ENCODE data around the gene GHRHR.

GHRHR gene

DNA sequence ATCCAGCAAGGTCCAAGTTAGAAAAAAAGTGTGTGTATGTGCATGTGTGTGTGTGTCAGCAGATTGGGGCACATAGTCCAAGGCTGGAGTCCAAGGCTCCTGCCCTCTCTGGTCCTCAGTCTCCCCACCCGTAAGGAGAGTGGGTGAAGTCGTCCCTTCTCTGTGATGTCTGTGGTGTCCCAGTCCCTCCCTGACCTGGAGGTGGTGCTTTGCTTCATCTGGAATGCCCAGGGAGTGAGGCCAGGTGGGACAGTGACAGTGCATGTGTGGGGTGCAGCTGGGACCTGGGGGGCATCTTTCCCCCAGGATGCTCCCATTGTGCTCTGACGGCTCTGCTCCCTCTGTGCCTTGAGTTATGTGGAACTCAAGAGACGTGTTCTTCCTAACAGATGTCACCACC is 34.1 kb upstream of the GHRHR start:
- DNase-seq = no peak

- DNase-seq = no peak
These were observed 33.1 kb upstream of the GHRHR start for GRCh38 chr7:30930621-30931020.

- DNase-seq = no peak
These were observed 32.4 kb upstream of the GHRHR start for GRCh38 chr7:30931161-30931928.

GRCh38 chr7:30931929-30932540 is 31.7 kb upstream of the GHRHR start:
- DNase-seq = no peak

DNA sequence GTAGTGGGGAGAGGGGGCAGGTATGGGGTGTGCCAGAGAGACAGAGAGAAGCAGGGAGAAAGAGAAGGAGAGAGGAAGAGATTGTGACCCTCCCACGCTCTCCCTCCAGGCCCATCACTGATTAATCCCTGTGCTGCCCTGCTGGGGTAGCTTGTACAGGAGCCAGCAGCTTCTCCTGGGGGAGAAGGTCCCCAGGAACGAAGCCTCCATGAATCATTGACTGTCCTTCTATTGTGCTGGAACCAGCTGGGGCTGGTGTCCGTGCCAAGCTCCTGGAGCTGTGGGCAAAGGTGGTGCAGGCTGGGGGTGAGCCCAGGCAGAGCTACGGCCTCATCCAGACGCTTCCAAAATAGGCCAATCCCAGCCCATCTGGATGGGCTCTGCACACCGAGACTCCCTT is 31.2 kb upstream of the GHRHR start:
- no peak for DNase-seq

DNA sequence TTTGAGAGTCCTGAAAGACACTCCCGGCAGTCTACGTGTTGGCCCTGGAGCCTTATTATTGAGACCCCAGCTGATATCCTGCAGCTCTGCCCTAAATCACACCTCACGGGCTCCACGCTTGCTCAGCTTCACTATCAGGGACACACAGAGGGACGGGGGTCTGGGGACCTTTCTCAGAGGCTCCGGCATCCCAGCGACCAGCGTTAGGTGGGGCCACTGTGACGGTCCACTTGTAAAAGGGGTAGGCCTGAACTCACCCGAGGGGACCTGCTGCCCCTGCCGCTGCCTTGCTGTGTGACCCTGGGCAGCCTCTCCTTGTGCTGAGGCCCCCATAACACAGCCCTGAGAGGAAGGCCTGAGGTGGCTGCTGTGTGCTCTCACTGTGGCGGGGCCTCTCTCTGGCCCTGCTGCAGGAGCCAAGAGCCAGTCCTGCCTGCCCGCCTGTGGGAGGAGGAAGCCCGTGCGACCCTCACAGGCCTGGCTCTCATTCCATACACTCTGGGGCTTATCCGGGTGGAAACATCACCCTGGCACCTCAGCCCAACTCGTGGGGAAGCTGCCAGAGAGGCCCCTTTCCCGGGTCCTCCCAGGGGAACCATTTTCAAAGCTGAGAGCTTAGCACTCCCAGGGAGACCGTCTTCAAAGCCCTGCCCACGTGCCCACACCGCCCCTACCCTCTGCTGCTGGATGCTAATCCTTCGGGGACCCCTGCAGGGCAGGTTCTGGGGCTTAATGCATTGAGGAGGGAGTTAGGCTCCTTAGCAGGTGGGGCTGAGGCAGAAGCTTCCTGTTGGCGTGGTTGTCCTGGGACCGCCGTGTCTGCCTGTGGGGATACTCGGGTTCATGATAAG is 30.4 kb upstream of the GHRHR start:
- DNase-seq = no peak

DNA sequence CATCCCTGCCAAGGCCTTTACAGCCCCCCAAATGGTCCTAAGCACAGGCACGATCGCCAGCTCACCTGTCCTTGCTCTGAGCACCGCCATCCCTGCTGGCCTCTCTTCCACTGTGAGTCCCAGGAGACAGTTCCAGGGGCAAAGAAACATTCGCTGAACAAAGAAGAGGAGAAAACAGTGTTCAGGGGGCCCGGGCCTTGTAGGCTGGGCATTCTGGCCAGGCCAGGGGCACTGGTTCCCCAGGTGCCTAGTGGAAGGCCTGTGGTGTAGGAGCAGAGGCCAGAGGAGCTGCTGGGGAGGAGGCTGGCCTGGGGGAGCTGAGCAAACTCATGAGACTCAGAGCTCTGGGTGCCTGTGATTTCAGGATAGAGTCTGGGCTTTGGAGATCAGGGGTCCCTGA is 29.5 kb upstream of the GHRHR start:
- no peak for DNase-seq

DNA sequence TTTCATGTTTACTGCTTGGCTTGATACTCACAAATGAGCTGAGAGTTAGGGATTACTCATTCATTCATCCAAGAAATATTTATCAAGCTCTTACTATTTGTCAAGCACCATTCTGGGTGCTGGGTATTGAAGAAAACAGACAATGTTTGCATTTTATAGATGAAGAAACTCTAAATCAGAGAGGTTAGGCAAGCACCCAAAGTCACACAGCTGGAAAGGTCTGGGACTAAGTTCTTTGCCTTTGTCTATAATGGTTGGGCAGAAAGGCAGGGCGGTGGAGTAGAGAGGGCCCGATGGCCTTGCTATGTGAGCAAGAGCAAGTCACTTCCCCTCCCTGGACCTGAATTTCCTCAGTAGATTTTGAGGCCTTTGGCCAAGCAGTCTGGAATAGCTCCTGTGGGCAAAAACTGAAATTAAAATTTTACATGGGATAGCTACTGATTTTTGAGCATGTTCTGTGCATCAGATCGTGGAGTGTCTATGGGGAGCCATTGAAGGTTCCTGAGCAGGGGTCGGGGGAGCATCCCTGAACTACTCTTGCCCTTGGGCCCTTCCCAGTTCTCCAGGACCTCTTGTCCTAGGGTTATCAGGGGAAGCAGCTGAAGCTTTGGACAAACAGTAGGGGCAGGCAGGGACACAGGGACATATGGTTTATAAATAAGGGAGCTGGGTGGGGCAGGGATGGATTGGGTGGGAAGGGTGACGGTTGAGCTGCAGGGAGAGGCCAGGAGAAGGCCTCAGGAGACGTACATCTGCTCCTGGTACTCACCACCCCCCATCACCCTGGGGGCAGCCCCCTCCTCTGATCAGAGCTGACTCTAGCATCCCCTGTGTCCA is 28.8 kb upstream of the GHRHR start:
- DNase-seq = no peak

DNA sequence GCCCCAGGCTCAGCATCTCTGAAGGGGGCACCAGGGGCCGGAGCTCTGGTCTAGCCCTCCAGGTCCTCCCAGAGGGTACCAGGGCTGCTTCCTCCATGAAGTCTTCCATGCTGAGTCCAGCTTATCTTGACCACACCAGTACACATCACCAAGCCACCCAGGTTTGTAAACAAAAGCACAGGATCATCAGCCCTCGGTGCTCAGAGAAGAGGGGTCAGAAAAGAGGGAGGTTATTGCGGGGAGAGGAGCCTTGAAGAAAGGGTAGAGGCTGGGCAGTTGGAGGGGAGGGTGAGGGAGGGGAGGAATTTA is 28.2 kb upstream of the GHRHR start:
- no peak for DNase-seq

DNA sequence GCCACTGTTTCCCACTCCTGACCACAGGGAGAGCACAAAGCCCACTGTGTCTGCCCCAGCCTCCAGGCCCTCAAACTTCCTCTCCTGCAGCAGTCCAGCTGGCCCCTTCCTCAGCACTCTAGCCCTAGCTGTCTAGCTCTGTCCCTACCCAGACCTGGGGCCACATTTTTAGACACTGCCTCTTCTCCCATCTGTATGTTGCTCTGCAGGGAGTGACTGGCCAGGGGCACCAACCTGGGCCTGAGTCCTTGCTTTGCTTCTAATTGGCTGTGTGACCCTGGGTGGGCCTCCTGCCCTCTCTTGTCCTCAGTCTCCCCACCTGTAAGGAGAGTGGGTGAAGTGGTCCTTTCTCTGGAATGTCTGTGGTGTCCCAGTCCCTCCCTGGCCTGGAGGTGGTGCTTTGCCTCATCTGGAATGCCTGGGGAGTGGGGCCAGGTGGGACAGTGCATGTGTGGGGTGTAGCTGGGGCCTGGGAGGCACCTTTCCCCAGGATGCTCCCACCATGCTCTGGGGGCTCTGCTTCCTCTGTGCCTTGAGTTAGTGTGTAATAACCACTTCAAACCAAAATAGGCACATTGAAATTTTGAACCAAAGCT is 27.0 kb upstream of the GHRHR start:
- DNase-seq = no peak

DNA sequence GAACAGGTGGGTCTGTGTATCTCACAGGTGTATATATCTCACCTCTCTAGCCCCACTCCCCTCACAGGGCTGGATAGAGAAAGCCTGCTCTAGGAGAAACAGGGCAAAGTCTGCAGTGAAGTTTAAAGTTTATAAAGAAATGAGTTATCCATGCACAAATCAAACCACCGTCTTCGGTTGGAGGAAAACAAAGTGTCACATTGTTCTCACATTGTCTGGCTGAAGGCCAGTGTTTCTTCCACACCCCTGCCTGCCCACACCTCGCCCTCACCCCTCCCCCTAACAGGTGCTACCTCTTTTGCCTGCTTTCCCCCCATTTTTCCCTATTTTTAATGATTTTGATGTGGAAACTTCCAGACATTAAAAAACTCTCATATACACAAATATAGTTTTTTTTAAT is 26.3 kb upstream of the GHRHR start:
- no peak for DNase-seq

- peak; percentile 43 to 53 for DNase-seq
These were observed 25.1 kb upstream of the GHRHR start for GRCh38 chr7:30938435-30939316.

DNA sequence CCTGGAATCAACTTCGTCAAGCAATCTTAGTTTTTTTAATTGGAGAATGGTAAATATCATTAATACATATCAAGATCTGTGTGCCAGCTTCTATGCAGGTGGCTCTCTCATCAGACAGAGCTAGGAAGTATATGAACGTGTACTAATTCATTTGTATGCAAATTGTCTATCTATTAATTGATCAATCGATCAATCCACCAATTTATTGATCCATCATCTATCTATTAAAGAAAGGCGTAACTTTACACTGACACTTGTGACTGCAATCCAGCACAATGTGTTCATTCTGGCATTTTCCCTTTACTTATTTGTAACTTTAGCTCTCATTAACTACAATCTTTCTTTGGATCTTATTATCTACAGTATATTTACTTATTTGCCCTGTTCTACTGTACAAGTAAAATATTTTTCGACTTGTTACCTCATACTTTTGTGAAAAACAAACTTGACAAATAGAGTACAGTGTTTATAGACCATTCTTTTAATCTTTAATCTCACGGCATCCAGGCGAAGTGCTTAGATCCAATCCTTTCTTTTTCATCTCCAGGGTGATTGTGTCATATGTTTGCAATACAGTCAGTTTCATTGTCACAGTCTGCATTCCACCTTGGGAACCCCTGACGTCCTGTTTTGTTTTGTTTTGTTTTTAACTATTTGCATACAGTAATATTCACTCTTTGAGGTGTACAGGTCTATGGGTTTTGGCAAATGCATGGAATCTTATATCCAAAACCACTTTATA is 22.0 kb upstream of the GHRHR start:
- DNase-seq = no peak

DNA sequence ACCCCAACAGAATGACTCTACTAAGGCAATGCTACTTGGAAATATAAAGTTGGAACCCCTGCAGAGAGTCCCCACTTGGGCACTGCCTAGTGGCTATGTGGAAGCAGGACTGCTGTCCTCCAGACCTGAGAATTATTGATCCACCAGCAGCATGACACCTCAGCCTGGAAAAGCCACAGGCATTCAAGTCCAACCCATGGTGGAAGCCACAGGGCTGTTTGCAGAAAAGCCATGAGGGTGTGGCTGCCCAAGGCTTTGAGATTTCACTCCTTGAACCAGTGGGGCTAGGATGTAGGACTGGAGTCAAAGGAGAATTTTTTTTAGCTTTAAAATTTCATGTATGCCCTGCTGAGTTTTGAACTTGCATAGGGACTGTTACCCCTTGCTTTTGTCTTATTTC is 13.6 kb upstream of the GHRHR start:
- no peak for DNase-seq

- no peak for DNase-seq
These were observed 8.8 kb upstream of the GHRHR start for GRCh38 chr7:30954914-30955313.

DNA sequence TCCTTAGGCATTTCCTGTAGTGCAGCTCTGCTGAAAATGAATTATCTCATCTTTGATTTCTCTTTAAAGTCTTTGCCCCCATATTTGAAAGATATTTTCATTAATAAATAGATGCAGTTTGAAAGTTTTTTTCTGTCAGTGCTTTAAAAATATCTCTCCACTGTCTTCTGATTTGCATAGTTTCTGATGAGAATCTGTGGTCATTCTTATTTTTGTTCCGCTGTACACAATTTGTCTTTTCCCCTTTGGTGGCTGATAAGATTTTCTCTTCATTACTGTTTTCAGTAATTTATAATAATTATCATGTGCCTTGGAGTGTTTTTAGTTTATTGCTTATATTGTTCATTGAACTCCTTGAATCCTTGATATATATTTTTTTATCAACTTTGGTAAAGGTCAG is 7.0 kb upstream of the GHRHR start:
- DNase-seq = no peak

GRCh38 chr7:30965372-30965771 is 1.6 kb downstream of the GHRHR start:
- no peak for DNase-seq

DNA sequence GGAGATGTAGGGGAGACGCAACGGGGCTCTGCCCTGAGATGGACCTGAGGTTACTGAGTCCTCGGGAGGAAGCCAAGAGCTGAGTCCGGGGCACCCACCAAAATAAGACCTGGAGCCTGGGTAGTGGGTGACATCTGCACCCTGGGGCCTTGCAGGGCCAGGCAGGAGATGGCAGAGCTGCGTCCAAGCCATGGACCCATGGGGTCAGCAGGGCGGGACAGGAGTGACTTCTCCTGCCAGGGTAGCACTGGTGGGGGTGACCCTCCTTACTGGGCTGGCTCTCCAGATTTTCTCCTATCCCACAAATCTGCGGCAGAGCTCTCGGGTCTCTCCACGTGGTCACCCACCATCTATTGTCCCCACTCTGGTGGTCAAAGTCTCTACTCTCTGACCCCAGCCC is 2.1 kb downstream of the GHRHR start:
- DNase-seq = no peak

- DNase-seq = no peak
These were observed 4.5 kb downstream of the GHRHR start for GRCh38 chr7:30968294-30968693.

GRCh38 chr7:30968747-30969603 is 5.2 kb downstream of the GHRHR start:
- no peak for DNase-seq
